GM19240 (cell line): ENCODE data around the gene CLMN.

ENCODE experiments used
- DNase-seq: peaks from one replicate; pipeline ENCODE4 v3.0.0; 2011; ENCODE audit warnings: low spot score; ENCODE audit not compliant: insufficient read length

The CLMN gene

GRCh38 chr14:95242870-95243269 lies 76.8 kb downstream of the CLMN start:
- no peak for DNase-seq

GRCh38 chr14:95240859-95241813 lies 78.6 kb downstream of the CLMN start:
- no peak for DNase-seq

- DNase-seq: no peak
Measured at GRCh38 chr14:95238487-95239298, 81.0 kb downstream of the CLMN start.

- no peak for DNase-seq
Measured at GRCh38 chr14:95237958-95238340, 81.8 kb downstream of the CLMN start.

GRCh38 chr14:95237121-95237957 lies 82.4 kb downstream of the CLMN start:
- DNase-seq: no peak

GRCh38 chr14:95236221-95236620 lies 83.5 kb downstream of the CLMN start:
- DNase-seq: no peak

GRCh38 chr14:95235767-95236166 lies 83.9 kb downstream of the CLMN start:
- no peak for DNase-seq

- DNase-seq: no peak
Measured at GRCh38 chr14:95235351-95235750, 84.4 kb downstream of the CLMN start.

- no peak for DNase-seq
Measured at GRCh38 chr14:95234426-95234825, 85.3 kb downstream of the CLMN start.

GRCh38 chr14:95233702-95234241 lies 85.9 kb downstream of the CLMN start:
- DNase-seq: peak; percentile 64

GRCh38 chr14:95232894-95233584 lies 86.7 kb downstream of the CLMN start:
- DNase-seq: no peak

GRCh38 chr14:95231966-95232633 lies 87.6 kb downstream of the CLMN start:
- DNase-seq: no peak

GRCh38 chr14:95229749-95230148 lies 90.0 kb downstream of the CLMN start:
- no peak for DNase-seq

- no peak for DNase-seq
Measured at GRCh38 chr14:95228240-95228639, 91.5 kb downstream of the CLMN start.

- DNase-seq: no peak
Measured at GRCh38 chr14:95227279-95227860, 92.3 kb downstream of the CLMN start.

- DNase-seq: no peak
Measured at GRCh38 chr14:95226801-95227200, 92.9 kb downstream of the CLMN start.

GRCh38 chr14:95225251-95225887 lies 94.3 kb downstream of the CLMN start:
- DNase-seq: no peak

- no peak for DNase-seq
Measured at GRCh38 chr14:95222870-95223398, 96.8 kb downstream of the CLMN start.

- no peak for DNase-seq
Measured at GRCh38 chr14:95222151-95222631, 97.5 kb downstream of the CLMN start.
